DMS153 (cell line): ENCODE results near the gene CPM.

Experiments used
- DNase-seq: peaks from one replicate; lab custom pipeline; 2025; lab: John Stamatoyannopoulos, UW

The CPM gene

DNA sequence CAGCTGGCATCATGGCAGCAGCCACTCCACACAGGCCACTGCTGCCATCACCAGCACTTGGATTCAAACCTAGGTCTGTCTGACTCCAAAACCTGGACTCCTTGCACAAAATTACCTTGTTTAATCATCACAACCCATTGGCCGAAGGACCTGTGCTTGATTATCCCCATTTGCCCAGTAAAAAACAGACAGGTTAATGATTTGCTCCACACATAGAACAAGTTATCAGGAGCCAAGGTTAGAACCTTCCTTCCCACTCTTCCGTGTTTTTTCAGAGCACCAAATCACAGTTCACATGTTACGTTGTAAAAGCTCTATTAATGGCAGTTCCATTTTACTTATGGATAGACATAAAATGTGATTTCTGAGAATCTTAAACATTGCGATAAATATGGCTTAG, 23.5 kb upstream of the CPM start:
- DNase-seq: no peak

DNA sequence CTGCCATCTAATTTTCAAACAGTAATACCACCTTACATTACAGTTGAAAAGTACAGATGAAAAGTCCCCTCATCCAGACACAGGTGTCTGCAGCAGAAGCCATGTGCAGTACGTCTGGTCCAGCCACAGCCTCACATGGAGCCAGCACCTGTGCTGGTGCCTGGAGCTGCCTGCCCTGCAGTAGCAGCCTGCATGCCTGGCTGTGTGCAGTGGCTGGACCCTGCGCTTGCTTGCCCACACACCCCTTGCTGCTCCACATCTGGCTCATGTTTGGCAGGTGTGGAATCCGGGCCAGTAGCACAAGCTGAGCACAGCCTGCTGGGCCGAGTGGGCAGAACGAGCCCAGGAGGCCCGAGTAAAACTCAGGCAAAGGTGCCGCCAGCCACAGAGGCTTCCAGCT, 21.8 kb upstream of the CPM start:
- no peak for DNase-seq

DNA sequence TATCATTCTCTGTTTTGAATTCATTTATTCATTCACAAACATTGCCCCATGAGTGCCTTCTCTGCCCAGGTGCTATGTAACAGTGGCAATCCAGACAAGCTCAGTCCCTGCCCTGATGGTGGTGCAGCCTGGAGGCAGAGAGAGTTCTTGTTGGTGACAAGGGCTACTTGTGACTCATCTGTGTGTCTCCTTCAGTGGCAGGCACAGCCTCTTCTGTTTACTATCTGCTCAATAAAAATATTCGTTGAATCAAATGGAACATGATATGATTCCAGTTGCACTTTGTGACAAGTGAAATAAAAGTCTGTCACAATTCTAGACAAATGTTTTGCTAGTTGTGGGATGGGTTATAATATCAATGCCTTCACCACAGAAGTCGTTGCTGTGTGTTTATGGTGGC, 20.6 kb upstream of the CPM start:
- no peak for DNase-seq

DNA sequence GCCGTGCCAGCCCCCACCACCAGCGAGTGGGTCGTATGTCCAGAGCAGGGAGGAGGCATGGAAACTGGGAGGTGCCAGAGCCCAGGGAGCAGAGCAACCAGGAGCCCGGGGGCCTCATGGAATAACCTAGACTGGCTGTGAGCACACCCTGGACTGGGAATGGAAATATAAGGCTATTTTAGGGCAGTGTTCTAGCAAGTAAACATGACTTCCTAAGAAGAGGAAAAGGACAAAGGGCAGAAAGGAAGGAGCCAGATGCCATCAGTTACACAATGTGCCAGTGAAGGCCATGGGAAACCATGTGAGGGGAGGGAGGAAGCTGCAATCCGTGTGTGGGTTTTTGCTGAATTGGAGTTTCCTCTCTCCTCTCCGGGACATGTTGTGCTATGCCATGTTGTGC, 18.7 kb upstream of the CPM start:
- no peak for DNase-seq

DNA sequence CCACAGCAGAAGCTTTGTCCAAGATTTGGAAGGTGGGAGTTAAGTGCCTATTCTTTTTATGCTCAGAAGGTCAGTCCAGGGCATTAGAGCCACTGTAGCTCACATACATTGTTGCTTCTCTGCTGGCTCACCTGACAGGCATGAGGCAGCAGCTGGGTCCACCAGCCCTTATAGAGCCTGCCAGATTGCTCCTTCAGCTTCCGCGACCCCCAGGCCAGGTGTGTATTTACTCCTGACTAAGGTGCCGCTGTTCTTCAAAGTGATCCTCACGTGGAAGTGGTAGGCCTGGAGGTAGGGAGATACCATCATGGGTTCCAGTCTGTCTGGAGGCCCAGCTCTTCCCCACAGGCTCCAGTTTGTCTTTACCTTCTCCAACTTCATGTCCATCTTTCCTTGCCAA, 17.5 kb upstream of the CPM start:
- no peak for DNase-seq

DNA sequence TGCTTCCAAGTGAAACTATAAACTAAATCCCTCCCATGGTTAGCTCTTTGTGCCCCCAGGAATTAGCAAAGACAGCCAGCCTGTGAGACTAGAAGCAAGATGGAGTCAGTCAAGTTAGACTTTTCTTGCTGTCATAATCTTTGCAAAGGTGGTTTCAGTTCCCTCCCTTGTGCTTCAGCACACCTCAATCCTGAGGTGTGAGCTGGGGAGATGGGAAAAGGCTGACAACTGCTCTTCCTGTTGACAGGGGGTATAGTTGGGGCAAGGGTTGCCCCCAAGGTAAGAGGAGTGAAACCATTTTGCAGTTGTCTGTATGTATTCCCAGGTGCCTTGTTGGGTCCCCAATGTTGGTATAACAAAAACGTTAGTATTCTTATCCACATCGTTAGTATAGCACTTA, 12.3 kb upstream of the CPM start:
- no peak for DNase-seq

DNA sequence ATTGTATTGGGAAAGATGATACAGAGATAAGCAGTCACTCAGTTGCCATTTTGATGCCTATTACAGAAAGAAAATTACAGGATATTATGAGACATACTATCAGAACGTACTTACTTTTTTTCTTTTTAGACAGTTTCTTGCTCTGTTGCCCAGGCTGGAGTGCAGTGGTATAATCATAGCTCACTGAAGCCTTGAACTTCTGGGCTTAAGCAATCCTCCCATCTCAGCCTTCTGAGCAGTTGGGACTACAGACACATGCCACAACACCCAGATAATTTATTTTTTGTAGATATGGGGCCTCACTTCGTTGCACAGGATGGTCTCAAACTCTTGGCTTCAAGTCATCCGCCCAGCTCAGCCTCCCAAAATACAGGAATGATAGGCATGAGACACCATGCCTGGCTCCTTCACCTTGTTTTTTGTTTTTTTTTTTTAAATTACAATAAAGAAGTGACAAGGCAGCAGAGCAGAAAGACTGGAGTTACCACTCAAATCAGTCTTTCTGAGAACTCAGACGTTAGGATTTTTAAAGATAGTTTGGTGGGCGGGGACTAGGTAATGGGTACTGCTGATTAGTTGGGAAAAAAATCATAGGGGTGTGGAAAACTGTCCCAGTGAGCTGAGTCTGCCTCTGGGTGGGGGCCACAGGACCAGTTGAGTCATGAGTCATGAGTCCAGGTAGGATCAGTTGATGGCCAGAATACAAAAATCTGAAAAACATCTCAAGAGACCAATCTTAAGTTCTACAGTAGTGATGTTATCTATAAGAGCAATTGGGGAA, 11.5 kb upstream of the CPM start:
- no peak for DNase-seq

DNA sequence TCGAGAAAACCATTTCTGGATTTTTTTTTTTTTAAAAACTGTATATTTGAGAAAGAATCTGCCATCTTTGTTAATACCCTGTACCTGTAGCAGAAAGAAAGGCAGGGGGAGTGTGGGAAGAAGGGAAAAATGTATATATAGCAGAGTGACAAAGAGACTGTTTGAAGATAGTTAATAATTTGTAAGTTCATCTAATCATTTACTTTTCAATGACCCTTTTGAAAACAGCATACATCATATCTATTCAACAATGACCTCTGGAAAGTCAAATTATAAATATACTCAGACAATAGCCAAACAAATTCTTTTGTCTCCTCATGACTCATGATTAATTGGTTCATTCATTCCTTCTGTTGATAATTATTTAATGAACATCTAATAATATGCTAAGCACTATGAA, 10.9 kb upstream of the CPM start:
- DNase-seq: no peak

DNA sequence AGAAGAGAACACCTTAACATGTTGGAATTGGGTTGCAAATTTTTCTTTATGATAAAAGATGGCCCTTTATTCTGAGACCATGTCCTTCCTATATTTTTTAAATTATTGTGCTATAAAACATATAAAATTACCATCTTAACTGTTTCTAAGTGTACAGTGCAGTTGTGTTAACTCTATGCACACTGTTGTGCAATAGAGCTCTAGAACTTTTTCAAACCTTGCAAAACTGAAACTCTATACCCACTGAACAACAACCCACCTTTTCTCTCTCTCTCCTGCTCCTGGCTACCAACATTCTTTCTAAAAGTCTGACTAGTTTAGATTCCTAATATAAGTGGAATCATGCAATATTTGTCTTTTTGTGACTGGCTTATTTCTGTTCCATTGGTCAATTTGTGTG, 7.8 kb upstream of the CPM start:
- DNase-seq: no peak

DNA sequence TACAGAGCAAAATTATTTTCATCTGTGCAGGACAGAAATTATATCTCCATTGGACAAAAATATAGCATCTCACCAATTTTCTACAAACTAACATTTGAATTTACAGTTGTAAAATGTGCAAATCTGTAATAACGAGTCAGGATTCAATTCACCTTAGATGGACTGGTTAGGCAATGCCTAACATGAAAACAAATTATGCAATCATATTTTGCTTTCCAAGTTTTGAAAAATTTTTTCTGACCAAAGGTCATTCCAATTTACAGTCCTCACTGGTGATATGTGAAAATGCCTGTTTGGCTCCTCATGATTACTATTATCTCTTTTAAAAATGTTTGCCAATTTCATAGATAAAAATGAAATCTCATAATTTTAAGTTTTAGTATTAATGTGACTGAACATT, 6.5 kb upstream of the CPM start:
- no peak for DNase-seq

DNA sequence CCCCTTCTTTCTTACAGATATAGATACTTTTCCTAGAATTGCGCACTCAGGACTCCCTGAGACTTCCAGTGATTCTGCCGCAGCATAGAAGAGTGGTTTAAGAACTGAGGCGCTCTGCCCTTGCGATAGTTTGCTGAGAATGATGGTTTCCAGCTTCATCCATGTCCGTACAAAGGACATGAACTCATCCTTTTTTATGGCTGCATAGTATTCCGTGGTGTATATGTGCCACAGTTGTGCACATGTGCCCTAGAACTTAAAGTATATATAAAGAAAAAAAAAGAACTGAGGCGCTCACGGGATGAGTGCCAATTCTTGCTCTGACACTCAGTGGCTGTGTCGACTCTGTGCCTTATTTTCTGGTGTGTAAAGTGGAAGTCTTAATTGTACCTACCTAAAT, 1.4 kb upstream of the CPM start:
- no peak for DNase-seq

DNA sequence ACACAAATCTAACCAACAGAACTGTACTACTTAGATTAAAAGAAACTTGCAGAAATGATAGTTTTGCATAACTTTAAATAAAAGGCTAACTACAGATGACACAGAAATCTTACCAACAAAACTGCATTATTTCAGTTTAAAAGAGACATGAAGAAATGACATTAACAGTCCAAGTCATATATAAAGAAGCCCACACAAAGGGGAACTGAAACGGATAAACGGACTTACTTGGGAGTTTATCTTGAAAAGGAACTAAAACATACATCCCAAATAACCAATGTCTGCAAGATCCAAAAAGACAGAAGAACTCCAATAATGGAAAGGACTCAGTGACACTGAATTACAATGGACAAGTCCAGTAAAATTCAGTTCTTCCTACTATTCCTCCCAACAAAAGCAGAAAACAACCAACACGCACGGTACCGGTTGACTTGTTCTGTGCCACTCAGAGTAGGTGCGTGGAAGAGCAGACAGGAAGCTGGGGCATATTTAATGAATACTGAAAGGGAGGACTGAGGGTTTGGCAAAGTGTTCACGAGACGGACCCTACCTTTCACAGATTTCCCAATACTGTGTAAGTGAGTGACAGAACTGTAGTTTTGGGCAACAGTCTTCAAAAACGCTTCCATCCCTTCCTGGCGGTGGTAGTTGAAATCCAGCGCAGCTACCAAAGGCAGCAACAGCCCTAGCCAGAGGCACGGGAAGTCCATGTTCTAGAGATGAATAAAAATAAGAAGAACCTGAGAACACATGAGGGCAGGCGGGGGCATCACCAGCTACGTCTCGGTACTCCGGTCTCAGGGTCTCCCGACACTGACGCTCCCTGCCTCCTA, 627 bp downstream of the CPM start:
- DNase-seq: no peak

DNA sequence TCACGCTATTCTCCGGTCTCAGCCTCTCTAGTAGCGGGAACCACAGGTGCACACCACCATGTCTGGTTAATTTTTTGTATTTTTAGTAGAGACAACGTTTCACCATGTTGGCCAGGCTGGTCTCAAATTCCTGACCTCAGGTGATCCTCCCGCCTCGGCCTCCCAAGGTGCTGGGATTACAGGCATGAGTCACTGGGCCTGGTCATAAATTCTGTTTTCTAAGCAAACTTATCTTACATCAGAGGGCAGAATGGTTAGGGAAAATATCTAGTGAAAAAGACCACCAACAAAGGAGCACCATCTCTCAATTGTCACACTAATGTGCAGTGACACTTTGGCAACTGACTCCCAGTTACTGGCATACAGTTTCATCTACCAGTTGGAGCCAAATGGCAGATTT, 2.8 kb downstream of the CPM start:
- no peak for DNase-seq

DNA sequence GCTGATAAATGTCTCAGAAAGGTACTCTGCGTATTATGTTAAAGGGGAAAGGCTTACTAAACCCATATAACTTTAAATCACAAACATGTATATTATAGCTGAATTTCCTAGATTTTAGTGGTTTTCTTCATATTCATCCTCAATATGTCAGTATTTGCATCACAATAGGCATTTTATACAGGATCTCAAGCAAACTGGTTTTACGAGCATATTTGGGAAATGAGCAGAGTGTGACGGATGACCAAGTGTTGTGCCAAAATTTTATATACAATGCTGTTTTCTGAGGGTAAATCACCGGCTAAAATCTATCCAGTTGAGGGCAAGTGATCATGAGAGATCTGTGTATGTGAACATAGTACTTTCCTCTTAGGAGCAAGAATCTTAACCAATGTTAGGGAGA, 8.4 kb downstream of the CPM start:
- no peak for DNase-seq

DNA sequence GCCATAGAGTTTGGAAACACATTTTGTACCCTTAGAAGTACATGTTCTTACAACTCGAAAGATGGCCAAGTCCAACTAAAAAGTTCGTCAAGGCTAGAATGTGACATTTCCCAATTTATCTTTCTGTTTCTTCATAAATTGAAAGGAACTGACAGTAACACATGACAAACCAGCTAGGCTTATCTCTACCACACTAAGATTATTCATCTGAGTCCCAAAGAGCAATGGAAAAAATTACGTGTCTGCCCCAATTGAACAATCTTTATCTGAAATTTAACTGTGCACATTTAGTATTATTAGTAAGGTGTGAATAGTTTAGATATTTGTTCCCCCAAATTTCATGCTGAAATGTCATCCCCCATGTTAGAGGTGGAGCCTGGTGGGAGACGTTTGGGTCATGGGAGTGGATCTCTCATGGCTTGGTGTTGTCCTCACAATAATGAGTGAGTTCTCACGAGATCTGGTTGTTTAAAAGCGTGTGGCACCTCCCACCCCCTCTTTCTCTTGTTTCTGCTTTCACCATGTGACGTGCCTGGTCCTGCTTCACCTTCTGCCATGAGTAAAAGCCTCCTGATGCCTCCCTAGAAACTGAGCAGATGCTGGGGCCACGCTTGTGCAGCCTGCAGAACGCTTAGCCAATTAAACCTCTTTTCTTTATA, 13.3 kb downstream of the CPM start:
- no peak for DNase-seq

DNA sequence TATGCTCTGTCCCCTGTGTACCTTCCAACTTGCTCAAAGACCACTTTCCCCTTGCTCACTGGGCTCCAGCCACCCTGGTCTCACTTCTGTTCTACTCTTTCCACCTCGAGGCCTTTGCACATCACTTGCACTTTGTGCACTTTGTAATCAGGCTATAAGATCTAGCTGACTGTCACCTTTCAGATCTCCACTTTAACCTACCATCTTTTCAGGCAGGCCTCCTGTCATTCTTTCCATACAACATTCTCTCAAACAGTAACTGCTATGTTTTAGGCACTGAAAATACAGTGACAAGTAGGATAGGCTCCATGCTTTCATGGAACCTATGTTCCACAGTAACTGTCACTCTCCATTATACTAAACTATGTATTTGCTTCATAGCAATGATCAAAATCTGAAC, 14.0 kb downstream of the CPM start:
- no peak for DNase-seq

DNA sequence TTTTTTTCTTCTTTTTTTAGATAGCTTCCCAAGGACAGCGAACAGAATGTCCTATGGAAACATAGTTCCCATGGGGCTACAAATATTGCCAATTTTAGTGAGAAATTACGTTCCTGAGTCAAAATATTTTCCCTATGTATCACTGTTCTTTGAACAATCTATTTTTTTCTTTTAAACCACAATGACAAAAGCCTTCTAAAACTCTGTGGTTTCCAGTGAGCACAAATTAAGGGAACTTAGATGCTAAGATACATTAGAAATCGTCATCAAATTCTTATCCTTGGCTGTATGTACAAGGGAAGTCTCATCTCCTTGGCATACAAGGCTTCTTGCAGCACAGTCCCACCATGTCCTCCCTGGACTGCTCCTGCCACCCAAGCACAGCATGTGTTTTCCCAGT, 17.9 kb downstream of the CPM start:
- no peak for DNase-seq

DNA sequence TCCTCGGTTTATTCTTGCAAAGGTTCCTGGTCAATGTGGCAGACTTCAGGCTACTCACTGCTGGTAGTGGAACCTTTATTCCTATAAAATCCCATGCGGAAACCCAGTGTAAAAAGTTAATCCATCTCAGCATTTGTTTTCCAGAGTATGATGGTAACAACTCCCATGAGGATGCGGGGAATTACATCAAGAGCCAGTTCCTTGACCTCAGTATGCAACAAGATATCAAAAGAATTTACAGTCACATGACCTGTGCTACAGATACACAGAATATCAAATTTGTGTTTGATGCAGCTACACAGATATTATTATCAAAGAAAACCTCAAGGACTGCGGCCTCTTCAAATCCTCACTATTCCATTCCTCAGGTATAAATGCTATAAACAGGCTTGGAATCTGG, 19.3 kb downstream of the CPM start:
- DNase-seq: no peak

DNA sequence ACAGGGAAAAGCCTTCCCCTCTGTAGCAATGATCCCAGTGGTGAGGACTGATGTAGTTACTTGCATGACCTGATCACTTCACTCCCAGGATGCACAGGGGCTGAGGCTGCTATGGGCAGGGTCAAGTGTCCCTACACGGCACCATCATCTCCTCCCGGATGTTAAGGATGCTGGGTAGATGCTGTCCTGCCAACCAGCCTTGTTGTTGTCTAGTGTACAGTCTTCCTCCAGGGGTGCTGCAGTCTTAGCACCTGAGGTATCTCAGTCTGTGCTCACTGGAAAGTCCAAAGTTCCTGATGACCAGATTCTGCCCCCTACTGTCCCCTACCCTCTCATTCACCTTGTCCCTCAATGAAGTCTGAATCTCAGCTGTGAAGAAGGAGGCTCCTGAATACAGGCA, 20.1 kb downstream of the CPM start:
- no peak for DNase-seq

DNA sequence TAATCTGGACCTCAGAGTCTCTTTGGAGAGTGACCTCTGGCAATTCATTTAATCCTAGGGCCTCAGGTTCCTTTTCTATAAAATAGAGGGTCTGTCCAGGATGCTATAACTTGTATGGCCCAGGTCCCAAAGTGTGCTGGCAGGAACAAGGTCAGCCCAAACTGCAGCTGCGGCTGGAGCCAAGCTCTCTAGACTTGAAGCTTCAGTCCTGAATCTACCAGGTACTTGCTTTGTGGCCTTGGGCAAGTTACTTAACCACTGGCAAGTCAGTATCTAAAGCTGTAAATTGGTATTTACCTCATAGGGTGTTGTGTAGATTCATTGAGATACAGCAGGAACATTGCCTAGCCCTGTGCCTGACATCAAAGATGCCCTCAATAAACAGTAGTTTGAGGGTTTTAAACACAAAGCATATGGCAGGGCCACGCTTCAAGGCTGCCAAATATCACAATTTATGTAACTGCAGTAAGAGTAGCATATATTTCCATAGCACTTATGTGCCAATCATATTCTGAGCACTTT, 21.7 kb downstream of the CPM start:
- no peak for DNase-seq

DNA sequence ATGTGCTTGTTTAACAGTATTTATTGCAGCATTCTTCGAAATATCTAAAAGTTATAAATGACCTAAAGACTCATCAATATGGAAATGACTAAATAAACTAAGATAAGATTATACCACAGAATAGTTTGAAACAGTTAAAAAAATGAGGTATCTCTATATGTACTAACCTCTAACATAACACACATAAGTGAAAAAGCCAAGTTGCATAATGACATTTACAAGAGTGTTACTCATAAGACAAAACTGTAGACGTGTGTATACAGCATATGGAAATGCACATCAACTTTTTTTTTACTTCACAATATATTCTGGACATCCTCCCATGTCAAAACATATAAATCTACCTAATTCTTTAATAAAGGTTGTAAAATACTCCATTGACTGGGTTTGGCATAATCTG, 22.8 kb downstream of the CPM start:
- DNase-seq: no peak

DNA sequence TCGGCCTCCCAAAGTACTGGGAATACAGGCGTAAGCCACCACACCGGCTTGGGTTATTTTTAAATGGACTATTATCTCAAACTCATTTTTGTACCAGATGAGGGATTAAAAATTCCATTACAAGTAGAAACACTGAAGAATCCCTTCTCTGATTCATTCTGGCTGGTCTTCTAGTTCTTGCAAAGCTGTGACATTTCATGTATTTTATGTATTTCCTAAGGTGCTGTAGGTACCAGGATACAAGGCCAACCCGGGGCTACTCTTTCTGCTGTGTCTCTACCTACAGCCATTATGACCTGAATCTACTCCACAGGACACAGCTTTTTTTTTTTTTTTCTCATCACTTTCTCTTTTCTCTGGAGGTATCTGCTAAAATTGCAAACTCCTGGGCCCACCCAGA, 24.9 kb downstream of the CPM start:
- no peak for DNase-seq

DNA sequence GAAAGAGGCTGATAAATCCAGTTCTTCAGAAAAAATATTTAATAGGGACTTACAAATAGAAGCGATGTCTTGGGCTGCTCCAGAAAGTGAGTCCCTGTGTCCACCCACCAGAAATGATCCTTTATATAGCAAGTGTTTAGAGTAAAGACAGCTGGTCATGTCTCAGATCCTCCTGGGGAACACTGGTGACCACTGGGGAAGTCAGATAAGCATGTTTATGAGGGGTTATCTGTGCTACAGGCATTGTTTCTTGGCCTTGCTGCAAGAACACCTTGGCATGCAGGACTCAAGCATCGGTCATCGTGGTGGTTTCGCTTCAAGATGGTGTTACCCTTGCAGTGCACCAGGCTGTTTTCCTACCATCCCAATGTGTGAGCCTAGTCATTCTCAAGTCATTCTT, 27.2 kb downstream of the CPM start:
- no peak for DNase-seq
